Measurements from ENCODE around the gene KIFC3.

DNA sequence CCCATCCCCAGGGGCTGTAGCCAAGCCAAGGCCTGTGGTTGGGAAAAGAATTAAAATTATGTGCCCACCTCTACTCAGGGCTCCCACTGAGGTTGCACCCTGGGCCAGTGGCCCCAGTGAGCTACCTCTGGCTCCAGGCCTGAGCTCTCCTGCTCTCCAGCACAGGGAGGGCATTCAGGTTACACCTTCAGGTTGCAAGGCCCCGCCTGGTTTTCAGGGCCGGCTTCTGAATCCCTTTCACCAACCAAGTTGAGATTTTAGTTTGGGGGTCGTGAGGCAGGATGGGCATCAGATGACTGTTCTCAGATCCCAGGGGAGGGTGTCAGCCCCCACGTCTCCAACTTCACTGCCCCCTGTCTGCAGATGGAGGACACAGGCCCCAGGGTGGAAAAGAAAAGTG, 74.7 kb downstream of the KIFC3 start:
- no peak for TF ChIP-seq CTCF (IDR thresholded peaks at IDR 0.05; ENCODE audit: insufficient read depth, low read depth, low read length)
- no peak for TF ChIP-seq EZH2 (IDR thresholded peaks at IDR 0.05; ENCODE audit: insufficient read depth, low read length)
